GM12801 (cell line): ENCODE data around the gene LMO2.

Source experiments
- CTCF ChIP-seq: IDR thresholded peaks from one replicate; pipeline ENCODE4 v1.5.1; 2011; ENCODE audit warnings: control low read depth; ENCODE audit not compliant: insufficient read length; ENCODE audit errors: extremely low read depth

The LMO2 gene

GRCh38 chr11:33863418-33864172, 28.3 kb downstream of the LMO2 start:
- TF ChIP-seq CTCF: no peak

- TF ChIP-seq CTCF: no peak
Observed at GRCh38 chr11:33861941-33862589, 29.8 kb downstream of the LMO2 start.

GRCh38 chr11:33861386-33861785, 30.5 kb downstream of the LMO2 start:
- TF ChIP-seq CTCF: no peak

- no peak for TF ChIP-seq CTCF
Observed at GRCh38 chr11:33860926-33861325, 30.9 kb downstream of the LMO2 start.

GRCh38 chr11:33859306-33859705, 32.6 kb downstream of the LMO2 start:
- TF ChIP-seq CTCF: no peak

- TF ChIP-seq CTCF: peak; percentile 50
Observed at GRCh38 chr11:33857933-33858371, 33.9 kb downstream of the LMO2 start.

GRCh38 chr11:33855500-33855899, 36.4 kb downstream of the LMO2 start:
- TF ChIP-seq CTCF: no peak
